ENCODE results near the gene ESCO1. TPM values are rescaled to one million over a fixed set of nuclear protein-coding genes. Genes with fewer than 3 reads are reported as not detected.

The ESCO1 gene
- total RNA-seq, 1 experiment from 2014 or later = 14.9 TPM

- H3K4me3 ChIP-seq (ENCODE audit: low read depth, low read length, poor library complexity, severe bottlenecking) = peak overlapping the region; percentile 97
- peaks cover 21% of the 10 kb centered on the region for H3K4me1 ChIP-seq (ENCODE audit: insufficient read depth, low read length, poor library complexity, severe bottlenecking)
- peak overlapping the region; percentile 93 for H3K27ac ChIP-seq (ENCODE audit: low read depth, low read length, poor library complexity, severe bottlenecking)
- H3K27me3 ChIP-seq (replicated peaks; ENCODE audit: insufficient read depth, low read depth, low read length, poor library complexity) = no peaks in the 10 kb centered on the region
- intact Hi-C loops (cut with micrococcal nuclease; ENCODE audit: unreplicated experiment) = loop anchor here (1.0 to 10.0 kb wide), 3 partner anchors 12 to 165 kb away; partner anchors contain the start of gene SNRPD1
- CTCF ChIA-PET = interaction anchor here (0.6 to 2.9 kb wide), 7 partner anchors 11 to 226 kb away, joined by 3 to 15 read pairs (median 4); partner anchors contain the start of gene SNRPD1
- TF ChIP-seq CTCF (conservative IDR thresholded peaks at IDR 0.05; ENCODE audit: low read depth, low read length) = no peak
- no peak for TF ChIP-seq EZH2 (IDR thresholded peaks at IDR 0.05; ENCODE audit: borderline replicate concordance, low read depth, low read length, poor library complexity, severe bottlenecking)
- no peaks in the 10 kb centered on the region for H3K9me3 ChIP-seq (ENCODE audit: low read depth, low read length, poor library complexity, severe bottlenecking)
- DNase-seq (ENCODE audit: low spot score) = peak; percentile 20
- POLR2A ChIA-PET (ENCODE audit: low non-redundant PET) = no interaction called here
- TSS peak; percentile 43 for BruUV-seq (replicated peaks)
- H3K36me3 ChIP-seq (ENCODE audit: insufficient read depth, low read length, poor library complexity, severe bottlenecking) = no peaks in the 10 kb centered on the region
Observed at GRCh38 chr18:21599585-21600525, 649 bp downstream of the ESCO1 start.

GRCh38 chr18:21598726-21599584 lies 1.5 kb downstream of the ESCO1 start:
- no TSS peak for BruUV-seq (replicated peaks)
- Histone ChIP-seq H3K4me3 (ENCODE audit: low read depth, low read length, poor library complexity, severe bottlenecking) (peak overlapping the region; percentile 97), H3K27ac (ENCODE audit: low read depth, low read length, poor library complexity, severe bottlenecking) (peak overlapping the region; percentile 93), H3K9me3 (ENCODE audit: low read depth, low read length, poor library complexity, severe bottlenecking) (no peaks in the 10 kb centered on the region), H3K36me3 (ENCODE audit: insufficient read depth, low read length, poor library complexity, severe bottlenecking) (no peaks in the 10 kb centered on the region), H3K27me3 (replicated peaks; ENCODE audit: insufficient read depth, low read depth, low read length, poor library complexity) (no peaks in the 10 kb centered on the region), H3K4me1 (ENCODE audit: insufficient read depth, low read length, poor library complexity, severe bottlenecking) (peaks cover 21% of the 10 kb centered on the region)
- ChIA-PET POLR2A (ENCODE audit: low non-redundant PET) (no interaction called here), CTCF (no interaction called here)
- TF ChIP-seq EZH2 (IDR thresholded peaks at IDR 0.05; ENCODE audit: borderline replicate concordance, low read depth, low read length, poor library complexity, severe bottlenecking) = no peak
- no peak for DNase-seq (ENCODE audit: low spot score)
- intact Hi-C loops (cut with micrococcal nuclease; ENCODE audit: unreplicated experiment) = loop anchor here (10.0 kb wide), 1 partner anchor 166 kb away; no protein-coding TSS in a partner anchor

DNA sequence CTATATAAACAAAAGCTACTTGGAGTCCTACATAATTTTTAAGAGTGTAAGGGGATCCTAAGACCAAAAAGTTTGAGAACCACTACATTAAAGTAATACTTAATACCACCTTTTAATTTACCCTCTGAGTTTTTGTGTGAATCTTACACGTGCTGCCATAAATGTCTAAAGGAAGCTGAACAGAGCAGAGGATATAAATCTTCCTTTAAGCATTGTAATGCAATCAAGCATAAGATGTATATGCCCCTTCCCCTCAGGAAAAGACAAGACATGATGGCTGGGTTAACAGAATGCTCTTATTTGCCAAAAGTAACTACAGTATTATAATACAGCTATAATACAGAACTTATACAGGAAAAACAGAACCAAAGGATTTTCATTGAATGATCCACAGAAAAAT lies 2.9 kb downstream of the ESCO1 start:
- Histone ChIP-seq H3K27me3 (replicated peaks; ENCODE audit: insufficient read depth, low read depth, low read length, poor library complexity) (no peaks in the 10 kb centered on the region), H3K36me3 (ENCODE audit: insufficient read depth, low read length, poor library complexity, severe bottlenecking) (no peaks in the 10 kb centered on the region), H3K4me3 (ENCODE audit: low read depth, low read length, poor library complexity, severe bottlenecking) (no peak overlapping the region), H3K4me1 (ENCODE audit: insufficient read depth, low read length, poor library complexity, severe bottlenecking) (peaks cover 21% of the 10 kb centered on the region), H3K27ac (ENCODE audit: low read depth, low read length, poor library complexity, severe bottlenecking) (no peak overlapping the region), H3K9me3 (ENCODE audit: low read depth, low read length, poor library complexity, severe bottlenecking) (no peaks in the 10 kb centered on the region)
- BruUV-seq (replicated peaks) = no TSS peak
- CTCF ChIA-PET = no interaction called here
- TF ChIP-seq CTCF (conservative IDR thresholded peaks at IDR 0.05; ENCODE audit: low read depth, low read length) (no peak), EZH2 (IDR thresholded peaks at IDR 0.05; ENCODE audit: borderline replicate concordance, low read depth, low read length, poor library complexity, severe bottlenecking) (no peak)
- DNase-seq (ENCODE audit: low spot score) = no peak
- POLR2A ChIA-PET (ENCODE audit: low non-redundant PET) = interaction anchor here (0.6 kb wide), 1 partner anchor 20 kb away, joined by 4 read pairs; no protein-coding TSS in a partner anchor
- intact Hi-C loops (cut with micrococcal nuclease; ENCODE audit: unreplicated experiment) = loop anchor here (10.0 kb wide), 1 partner anchor 167 kb away; no protein-coding TSS in a partner anchor

Data from A673 (cell line).